ENCODE results near the gene SKA3. TPM values are rescaled to one million over a fixed set of nuclear protein-coding genes. Genes with fewer than 3 reads are reported as not detected.
A peak's percentile ranks its signal among the peaks of the same experiment; 100 is the strongest.
"Not testable (repeated sequence)": the region's sequence is repeated elsewhere in the genome, so short reads cannot be mapped to it uniquely, and the experiment has no call there.

The SKA3 gene
- total RNA-seq, 1 experiment from 2014 or later: 61.8 TPM

DNA sequence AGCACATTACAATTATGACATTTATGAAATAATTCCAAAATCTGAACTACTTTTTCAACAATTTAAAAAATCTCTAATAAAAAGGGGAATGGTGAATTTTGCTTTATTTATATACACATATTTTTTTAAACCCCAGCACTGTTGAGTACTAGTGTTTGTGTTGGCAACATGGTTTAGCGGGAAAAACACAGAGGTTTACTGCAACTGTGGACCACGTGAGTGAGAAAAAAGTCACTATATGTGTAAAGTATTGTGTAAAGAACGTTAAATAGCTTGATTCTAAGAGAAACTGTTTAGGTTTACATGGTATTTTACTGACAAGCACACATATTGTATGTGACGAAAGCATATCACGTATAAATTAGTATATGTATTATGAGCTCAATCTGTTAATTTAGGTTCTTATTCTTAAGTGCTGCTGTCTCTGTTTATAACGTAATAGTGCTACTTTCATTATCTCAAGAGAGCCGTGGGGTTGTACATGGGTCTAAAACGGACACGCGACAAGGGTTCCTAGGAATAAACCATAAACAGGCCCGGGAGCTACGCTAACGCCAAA lies 617 bp downstream of the SKA3 start:
- no peaks in the 10 kb centered on the region for H3K23me2 ChIP-seq (ENCODE audit: insufficient read length, low read depth, low read length, poor library complexity, severe bottlenecking)
- H3K27ac ChIP-seq (ENCODE audit: insufficient read length, low read depth, low read length): peak overlapping the region; percentile 60
- peaks cover 4% of the 10 kb centered on the region for H3K79me1 ChIP-seq (ENCODE audit: insufficient read depth, low read depth, low read length, poor library complexity, severe bottlenecking)
- WGBS (ENCODE audit: extremely low coverage, insufficient read length, low lambda C conversion rate): no CpG with 5 or more reads among the region's 13 CpGs
- H3K4me3 Mint-ChIP-seq: peak overlapping the region; percentile 95 to 96
- H3K18ac ChIP-seq (ENCODE audit: insufficient read length, low read depth, low read length): peak overlapping the region; percentile 85
- H3K4me2 ChIP-seq (ENCODE audit: insufficient read depth, insufficient read length, low read length): peak overlapping the region; percentile 83
- H2AFZ ChIP-seq (ENCODE audit: low read length): no peak overlapping the region
- no peak overlapping the region for H4K8ac ChIP-seq (replicated peaks; ENCODE audit: insufficient read length, low read depth, low read length)
- H2BK120ac ChIP-seq (ENCODE audit: low read depth, low read length, poor library complexity, severe bottlenecking): no peak overlapping the region
- H3K27me3 ChIP-seq (ENCODE audit: insufficient read depth, low read length): no peaks in the 10 kb centered on the region
- H4K20me1 ChIP-seq (ENCODE audit: control insufficient read depth, insufficient read depth, insufficient read length): no peaks in the 10 kb centered on the region
- H4K91ac ChIP-seq (ENCODE audit: insufficient read length, low read depth, low read length): no peak overlapping the region
- no peaks in the 10 kb centered on the region for H3K9me3 ChIP-seq (ENCODE audit: control insufficient read depth, low read depth, low read length)
- no peak overlapping the region for H2BK12ac ChIP-seq (ENCODE audit: insufficient read length, low read depth, low read length)
- DNase-seq: no peak
- peaks cover 14 to 23% of the 10 kb centered on the region in 2 experiments for H3K4me1 Mint-ChIP-seq
- no peak overlapping the region for H3K56ac ChIP-seq (ENCODE audit: insufficient read length, low read depth, low read length)
- no peak overlapping the region for H2BK20ac ChIP-seq (ENCODE audit: low read depth, low read length, poor library complexity, severe bottlenecking)
- H3K27ac Mint-ChIP-seq: peak overlapping the region; percentile 98 to 99 (median 98); a peak in 6 of 7 replicates
- peak overlapping the region; percentile 95 for H3K14ac ChIP-seq (ENCODE audit: insufficient read depth, low read length)
- H3K9me3 Mint-ChIP-seq: peaks cover 0 to 11% of the 10 kb centered on the region in 2 experiments; a peak in 2 of 5 replicates
- peak overlapping the region; percentile 97 for H3K9ac ChIP-seq (ENCODE audit: extremely low read depth, insufficient read length, low read length)
- peak overlapping the region; percentile 22 for H4K5ac ChIP-seq (ENCODE audit: insufficient read length, low read depth, low read length)
- peaks cover 32 to 46% (median 39%) of the 10 kb centered on the region in 3 experiments for H3K36me3 Mint-ChIP-seq (ENCODE audit: insufficient read depth in 1 of 3, low read depth in 3 of 3)
- no peak overlapping the region for H3K4ac ChIP-seq (ENCODE audit: low read depth, low read length)
- H2AK5ac ChIP-seq (ENCODE audit: insufficient read length, low read length): no peak overlapping the region
- no peaks in the 10 kb centered on the region for H3K27me3 Mint-ChIP-seq (ENCODE audit: low read depth)
- no peak overlapping the region for H2BK15ac ChIP-seq (ENCODE audit: low read depth, low read length)
- no peak overlapping the region for H3K23ac ChIP-seq (ENCODE audit: insufficient read length, low read depth, low read length)
- H3T11ph ChIP-seq (ENCODE audit: low read length): no peak overlapping the region
- TF ChIP-seq, protein P1, sequence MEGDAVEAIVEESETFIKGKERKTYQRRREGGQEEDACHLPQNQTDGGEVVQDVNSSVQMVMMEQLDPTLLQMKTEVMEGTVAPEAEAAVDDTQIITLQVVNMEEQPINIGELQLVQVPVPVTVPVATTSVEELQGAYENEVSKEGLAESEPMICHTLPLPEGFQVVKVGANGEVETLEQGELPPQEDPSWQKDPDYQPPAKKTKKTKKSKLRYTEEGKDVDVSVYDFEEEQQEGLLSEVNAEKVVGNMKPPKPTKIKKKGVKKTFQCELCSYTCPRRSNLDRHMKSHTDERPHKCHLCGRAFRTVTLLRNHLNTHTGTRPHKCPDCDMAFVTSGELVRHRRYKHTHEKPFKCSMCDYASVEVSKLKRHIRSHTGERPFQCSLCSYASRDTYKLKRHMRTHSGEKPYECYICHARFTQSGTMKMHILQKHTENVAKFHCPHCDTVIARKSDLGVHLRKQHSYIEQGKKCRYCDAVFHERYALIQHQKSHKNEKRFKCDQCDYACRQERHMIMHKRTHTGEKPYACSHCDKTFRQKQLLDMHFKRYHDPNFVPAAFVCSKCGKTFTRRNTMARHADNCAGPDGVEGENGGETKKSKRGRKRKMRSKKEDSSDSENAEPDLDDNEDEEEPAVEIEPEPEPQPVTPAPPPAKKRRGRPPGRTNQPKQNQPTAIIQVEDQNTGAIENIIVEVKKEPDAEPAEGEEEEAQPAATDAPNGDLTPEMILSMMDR (conservative IDR thresholded peaks at IDR 0.05): no peak
- no peaks in the 10 kb centered on the region; the same call in 1 of the 2 replicates for H3K4me1 ChIP-seq (ENCODE audit: insufficient read depth, low read length)
- H3K79me2 ChIP-seq (ENCODE audit: insufficient read depth, low read length): peaks cover 20% of the 10 kb centered on the region; the same call in 1 of the 2 replicates
- H2BK5ac ChIP-seq (ENCODE audit: insufficient read length, low read length): peak overlapping the region; percentile 58

DNA sequence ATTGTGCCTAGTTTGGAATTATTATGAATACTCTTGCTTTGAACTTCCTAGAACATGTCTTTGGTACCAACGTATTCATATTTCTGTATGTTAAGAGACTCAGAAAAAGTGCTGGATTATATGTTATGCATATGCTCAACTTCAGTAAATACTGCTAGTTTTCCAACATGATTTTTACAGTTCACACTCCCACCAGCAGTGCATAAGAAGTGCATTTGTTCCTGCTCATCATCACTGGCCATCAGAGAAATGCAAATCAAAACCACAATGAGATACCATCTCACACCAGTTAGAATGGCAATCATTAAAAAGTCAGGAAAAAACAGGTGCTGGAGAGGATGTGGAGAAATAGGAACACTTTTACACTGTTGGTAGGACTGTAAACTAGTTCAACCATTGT lies 2.6 kb downstream of the SKA3 start:
- H4K91ac ChIP-seq (ENCODE audit: insufficient read length, low read depth, low read length); H3K56ac ChIP-seq (ENCODE audit: insufficient read length, low read depth, low read length); H2AFZ ChIP-seq (ENCODE audit: low read length); H4K8ac ChIP-seq (replicated peaks; ENCODE audit: insufficient read length, low read depth, low read length); DNase-seq; H3K9ac ChIP-seq (ENCODE audit: extremely low read depth, insufficient read length, low read length); H2BK20ac ChIP-seq (ENCODE audit: low read depth, low read length, poor library complexity, severe bottlenecking); H3K4me1 ChIP-seq (ENCODE audit: insufficient read depth, low read length); H3K4ac ChIP-seq (ENCODE audit: low read depth, low read length); H3K4me2 ChIP-seq (ENCODE audit: insufficient read depth, insufficient read length, low read length); H3K27ac Mint-ChIP-seq; H3K9me3 ChIP-seq (ENCODE audit: control insufficient read depth, low read depth, low read length); H3K79me1 ChIP-seq (ENCODE audit: insufficient read depth, low read depth, low read length, poor library complexity, severe bottlenecking); H3T11ph ChIP-seq (ENCODE audit: low read length); H3K27me3 ChIP-seq (ENCODE audit: insufficient read depth, low read length); H4K20me1 ChIP-seq (ENCODE audit: control insufficient read depth, insufficient read depth, insufficient read length); H3K18ac ChIP-seq (ENCODE audit: insufficient read length, low read depth, low read length); H2BK5ac ChIP-seq (ENCODE audit: insufficient read length, low read length); H3K27me3 Mint-ChIP-seq (ENCODE audit: low read depth); H2AK5ac ChIP-seq (ENCODE audit: insufficient read length, low read length); H3K4me3 Mint-ChIP-seq; H3K23ac ChIP-seq (ENCODE audit: insufficient read length, low read depth, low read length); H2BK15ac ChIP-seq (ENCODE audit: low read depth, low read length); H2BK12ac ChIP-seq (ENCODE audit: insufficient read length, low read depth, low read length); H4K5ac ChIP-seq (ENCODE audit: insufficient read length, low read depth, low read length); H3K27ac ChIP-seq (ENCODE audit: insufficient read length, low read depth, low read length); H3K14ac ChIP-seq (ENCODE audit: insufficient read depth, low read length); H3K23me2 ChIP-seq (ENCODE audit: insufficient read length, low read depth, low read length, poor library complexity, severe bottlenecking); H2BK120ac ChIP-seq (ENCODE audit: low read depth, low read length, poor library complexity, severe bottlenecking): not testable (repeated sequence)
- peaks cover 0 to 11% of the 10 kb centered on the region in 2 experiments; a peak in 1 of 5 replicates for H3K9me3 Mint-ChIP-seq
- no CpG with 5 or more reads among the region's 1 CpG for WGBS (ENCODE audit: extremely low coverage, insufficient read length, low lambda C conversion rate)
- H3K36me3 Mint-ChIP-seq (ENCODE audit: insufficient read depth in 1 of 3, low read depth in 3 of 3): peaks cover 41 to 57% (median 46%) of the 10 kb centered on the region in 3 experiments; a peak in 6 of 7 replicates
- H3K4me1 Mint-ChIP-seq: peaks cover 11 to 20% of the 10 kb centered on the region in 2 experiments
- H3K79me2 ChIP-seq (ENCODE audit: insufficient read depth, low read length): peaks cover 22% of the 10 kb centered on the region; the same call in 1 of the 2 replicates
